Femur (tissue), 1 donor: Measurements from ENCODE around the gene INTS14.
A peak's percentile ranks its signal among the peaks of the same experiment; 100 is the strongest.

ENCODE experiments used
- DNase-seq: peaks from one replicate; pipeline ENCODE4 v3.0.0-alpha.2; 2017

The INTS14 gene

DNA sequence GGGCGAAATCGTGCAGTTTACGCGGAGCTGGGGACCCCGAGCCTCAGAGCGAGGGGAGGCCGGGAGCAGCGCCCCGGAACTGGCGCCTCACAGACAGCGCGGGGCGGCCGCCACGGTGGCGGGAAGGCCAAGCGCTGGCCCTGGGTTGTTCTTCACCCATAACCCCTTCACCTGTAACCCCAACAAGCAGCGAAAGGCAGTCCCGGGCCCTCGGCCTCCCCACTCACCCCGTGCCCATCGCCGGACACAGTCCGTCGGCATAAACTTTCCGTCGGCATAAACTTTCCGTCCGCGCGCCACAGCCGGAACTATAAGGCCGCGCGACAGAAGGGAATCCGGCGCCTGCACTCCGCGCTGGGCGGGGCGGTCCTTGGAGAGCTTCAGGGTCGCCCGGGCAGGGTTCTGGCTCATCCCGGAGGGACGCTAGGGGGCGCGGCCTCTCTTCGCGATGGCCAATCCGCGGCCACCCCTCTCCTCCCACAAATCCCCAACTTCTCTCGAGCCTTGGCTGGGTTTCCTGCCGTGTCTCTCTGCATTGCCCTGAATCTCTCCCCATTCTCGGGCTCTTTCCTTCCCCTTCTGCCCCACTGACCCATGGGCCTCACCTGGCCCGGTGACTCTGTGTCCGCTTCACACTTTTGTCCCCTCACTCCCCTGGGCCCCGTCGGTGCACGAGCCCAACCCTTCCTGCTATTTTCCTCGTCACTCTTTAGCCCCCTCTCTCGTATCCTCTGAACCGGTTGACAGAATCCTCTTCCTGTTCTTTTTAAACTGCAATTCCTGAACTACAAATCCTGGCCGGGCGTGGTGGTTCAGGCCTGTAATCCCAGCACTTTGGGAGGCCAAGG is at the start of gene INTS14:
INTS14 (minus strand) TSS at position 261 of the 848 bp plus-strand sequence. CDS start 3,751 bp downstream, outside the sequence.
- peak; percentile 98 for DNase-seq

DNA sequence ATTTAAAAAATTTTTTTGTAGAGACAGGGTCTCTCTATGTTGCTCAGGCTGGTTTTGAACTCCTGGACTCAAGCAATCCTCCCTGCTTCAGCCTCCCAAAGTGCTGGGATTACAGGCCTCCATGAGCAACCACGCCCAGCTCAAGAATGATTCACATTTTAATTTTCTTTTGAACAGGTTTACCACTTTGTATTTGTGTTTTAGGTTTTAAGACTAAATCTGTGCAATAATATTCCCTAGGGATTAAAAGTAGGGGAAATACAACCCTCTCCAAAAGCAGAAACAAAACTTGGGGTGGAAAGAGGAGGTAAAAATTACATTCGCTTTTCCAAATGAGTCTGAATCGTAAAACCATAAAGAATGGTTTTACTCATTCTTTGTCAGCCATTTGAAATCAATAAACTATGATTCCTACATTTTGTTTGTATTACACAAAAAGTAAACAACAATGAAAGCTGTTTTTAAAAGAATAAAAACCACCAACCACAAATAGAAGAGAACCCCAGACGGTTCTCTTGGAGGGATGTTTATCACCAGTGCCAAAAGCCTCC is 48.6 kb upstream of the INTS14 start:
- no peak for DNase-seq

DNA sequence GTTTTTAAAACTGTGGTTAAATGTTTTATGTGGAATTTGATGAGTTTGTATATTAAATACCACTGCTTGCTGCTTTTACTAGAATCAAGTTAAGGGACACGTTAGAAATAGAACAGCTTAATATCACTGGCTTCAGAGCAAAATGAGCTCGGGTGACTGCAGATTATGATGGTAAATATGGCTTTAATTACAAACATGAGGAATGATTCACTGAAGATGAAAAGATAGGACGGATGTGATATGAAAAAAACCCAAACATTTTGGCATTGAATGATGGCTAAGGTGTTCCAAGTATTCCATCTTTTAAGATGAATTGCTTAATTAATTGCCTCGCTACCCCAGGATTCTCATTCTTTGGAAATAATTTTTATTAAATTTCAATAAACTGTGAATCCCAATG is 44.5 kb upstream of the INTS14 start:
- no peak for DNase-seq

DNA sequence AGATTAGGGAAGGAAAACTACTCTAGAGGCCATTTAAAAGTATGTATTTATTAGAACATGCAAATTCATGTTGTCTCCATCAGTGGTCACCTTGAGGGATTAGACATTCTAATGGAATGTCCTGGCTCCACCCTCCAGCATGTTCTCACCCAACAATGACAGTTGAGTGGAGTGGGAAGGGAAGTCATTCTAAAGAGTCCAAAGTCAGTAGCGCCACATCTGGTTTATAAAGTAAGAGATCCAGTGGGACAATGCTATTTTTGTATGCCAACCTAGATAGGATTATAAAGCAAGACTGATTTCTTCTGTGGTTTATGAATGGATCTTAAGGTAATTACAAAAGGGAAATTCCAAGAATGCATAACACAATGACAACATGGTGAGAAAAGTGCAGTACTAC is 44.1 kb upstream of the INTS14 start:
- no peak for DNase-seq

DNA sequence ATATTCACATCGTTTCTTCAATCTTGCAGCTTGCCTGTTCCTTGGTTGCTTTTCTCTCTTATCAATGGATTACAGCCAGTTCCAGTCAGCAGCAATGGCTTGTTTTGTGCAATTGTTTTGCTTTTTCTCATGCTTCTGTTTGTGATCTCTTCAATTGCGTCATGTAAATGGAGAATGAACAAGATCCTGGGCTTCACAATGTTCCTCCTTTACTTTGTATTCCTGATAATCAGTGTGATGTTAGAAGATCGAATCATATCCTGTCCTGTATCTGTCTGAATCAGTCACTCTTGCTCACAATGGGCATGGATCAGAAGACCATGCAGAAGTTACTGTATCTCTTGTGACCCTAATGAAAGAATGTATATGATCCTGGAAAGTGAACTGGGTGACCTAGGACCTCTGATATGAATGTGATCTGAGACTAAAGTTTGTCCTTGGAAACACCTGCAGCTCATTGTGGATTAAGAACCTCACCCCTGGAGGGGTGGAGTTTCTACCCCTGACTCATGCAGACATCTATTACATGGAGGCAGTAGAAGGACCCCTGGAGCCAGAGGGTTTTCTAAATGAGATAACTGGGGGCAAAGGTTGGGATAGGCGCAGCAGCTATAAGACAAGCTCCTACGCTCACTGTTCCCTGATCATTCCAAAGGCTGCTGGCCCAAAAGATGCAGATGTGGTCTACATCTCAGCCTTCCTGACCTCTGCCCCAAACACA is 43.0 kb upstream of the INTS14 start:
- no peak for DNase-seq

DNA sequence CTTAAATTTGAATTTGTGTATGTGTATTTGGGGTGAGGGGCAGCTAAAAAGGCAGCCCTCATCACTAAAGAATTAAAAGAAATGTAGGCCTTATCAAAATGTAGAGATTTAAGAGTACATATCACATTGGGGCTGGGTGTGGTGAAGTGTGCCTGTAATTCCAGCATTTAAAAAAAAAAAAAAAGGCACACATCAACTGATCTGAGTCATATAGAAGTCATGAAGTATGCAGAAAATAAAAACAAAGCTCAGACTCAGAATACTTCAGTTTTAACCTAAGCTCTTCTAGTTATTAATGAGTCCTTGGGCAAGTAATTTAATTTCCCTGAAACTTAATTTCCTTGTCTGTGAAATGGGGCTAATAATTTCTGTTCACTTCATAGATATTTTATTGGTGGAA is 42.4 kb upstream of the INTS14 start:
- DNase-seq, result no peak

DNA sequence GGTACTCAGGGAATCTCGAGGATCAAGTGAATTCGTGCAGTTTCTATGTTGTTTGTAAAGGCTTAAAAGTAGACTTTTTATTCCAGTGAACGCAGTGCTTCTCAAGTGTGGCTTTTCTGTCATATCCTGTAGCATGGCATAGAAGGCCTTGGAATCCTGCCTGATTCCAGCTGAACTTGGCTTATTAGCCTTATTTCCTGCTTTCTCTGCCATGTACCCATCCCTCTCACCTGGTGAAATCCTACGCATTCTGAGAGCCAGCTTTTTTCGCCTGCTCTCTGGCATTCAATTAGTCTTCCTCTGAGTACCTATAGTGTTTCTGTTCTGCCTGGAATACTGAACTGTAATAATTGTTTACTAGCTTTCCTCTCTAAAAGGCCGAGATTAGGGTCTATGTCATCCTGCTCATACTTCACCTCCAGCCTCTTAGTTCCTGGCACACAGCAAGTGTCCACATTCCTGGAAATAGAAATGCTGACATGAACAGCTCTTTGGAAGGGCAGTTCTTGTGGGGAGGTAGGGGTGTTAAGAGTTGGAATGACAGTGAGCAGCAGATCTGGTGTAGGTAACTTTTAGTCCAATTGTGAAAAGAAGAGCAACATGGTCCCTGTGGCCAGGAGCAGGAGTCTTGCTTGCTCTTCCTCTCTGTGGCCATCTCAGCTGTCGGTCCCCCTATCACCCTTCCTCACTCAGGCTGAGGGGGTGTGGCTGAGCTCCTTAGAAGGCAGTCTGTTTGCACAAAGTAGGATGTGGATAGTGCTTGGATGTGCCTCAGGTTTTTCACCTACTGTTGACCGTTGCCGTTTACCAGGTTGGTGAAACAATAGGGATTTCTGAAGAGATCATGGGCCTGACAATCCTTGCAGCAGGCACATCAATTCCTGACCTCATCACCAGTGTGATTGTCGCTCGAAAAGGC is 41.2 kb upstream of the INTS14 start:
- DNase-seq, result no peak

DNA sequence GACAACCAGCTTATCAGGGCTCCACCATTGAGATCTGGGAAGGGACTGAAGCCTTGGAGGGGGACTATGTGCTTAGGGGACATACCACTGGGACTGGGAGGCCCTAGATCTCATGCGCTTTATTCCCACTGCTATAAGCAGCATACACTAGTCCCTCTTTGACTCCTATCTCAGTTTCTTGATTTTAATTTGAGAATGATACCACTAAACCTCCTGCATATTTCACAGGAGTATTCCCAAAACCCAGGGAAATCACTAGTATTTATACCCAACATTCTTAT is 40.1 kb upstream of the INTS14 start:
- DNase-seq, result no peak

DNA sequence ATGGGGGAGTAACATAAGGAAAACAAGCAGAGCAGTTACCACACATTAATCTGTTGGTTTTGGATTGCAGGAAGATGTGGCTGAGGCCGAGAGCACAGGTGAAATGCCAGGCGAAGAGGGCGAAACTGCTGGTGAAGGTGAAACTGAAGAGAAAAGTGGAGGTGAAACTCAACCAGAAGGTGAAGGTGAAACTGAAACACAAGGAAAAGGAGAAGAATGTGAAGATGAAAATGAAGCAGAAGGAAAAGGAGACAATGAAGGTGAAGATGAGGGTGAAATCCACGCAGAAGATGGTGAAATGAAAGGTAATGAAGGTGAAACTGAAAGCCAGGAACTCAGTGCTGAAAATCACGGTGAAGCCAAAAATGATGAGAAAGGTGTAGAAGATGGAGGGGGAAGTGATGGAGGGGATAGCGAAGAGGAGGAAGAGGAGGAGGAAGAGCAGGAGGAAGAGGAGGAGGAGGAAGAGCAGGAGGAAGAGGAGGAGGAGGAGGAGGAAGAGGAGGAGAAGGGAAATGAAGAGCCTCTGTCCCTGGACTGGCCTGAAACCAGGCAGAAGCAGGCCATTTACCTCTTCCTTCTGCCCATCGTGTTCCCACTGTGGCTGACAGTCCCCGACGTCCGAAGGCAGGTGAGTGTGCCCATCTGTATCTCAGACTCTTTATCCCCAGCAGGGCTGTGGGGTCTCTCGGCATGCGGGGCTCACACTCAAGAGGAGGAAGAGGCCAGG is 39.5 kb upstream of the INTS14 start:
- DNase-seq, result no peak

DNA sequence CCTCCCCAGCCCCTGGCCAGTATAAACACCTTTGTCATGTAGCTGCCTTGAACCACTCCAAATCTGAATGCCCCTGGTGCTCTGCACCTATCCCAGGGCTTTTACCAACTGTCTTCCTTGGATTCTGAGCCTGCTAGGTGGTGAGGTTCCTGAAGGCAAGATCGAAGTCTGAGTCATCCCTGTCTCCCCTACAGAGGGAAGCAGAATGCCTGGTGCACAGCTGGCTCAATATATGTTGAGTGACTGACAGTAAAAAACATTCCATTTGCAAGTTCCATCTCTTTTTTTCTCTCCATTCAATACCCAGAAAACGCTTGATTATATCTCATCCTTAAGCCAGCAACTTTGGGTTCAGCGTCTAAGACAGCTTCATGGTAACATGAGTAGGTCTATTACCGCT is 35.6 kb upstream of the INTS14 start:
- DNase-seq, result no peak

DNA sequence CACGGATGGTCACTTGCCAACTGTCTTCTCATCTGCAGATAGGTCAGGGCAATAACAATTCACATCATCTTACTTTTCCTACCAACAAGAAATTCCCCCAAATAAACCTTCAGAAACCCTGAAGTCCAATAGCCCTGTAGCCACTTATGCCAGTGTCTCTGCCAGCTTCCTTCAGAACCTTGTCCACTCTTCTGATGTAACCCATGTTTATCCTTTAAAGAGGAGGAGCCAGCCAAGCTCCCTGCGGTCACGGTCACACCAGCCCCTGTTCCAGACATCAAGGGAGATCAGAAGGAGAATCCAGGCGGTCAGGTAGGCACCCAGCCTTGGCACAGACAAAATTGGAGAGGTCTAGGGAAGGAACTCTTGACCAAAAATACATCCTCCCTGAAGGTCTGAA is 34.5 kb upstream of the INTS14 start:
- no peak for DNase-seq

DNA sequence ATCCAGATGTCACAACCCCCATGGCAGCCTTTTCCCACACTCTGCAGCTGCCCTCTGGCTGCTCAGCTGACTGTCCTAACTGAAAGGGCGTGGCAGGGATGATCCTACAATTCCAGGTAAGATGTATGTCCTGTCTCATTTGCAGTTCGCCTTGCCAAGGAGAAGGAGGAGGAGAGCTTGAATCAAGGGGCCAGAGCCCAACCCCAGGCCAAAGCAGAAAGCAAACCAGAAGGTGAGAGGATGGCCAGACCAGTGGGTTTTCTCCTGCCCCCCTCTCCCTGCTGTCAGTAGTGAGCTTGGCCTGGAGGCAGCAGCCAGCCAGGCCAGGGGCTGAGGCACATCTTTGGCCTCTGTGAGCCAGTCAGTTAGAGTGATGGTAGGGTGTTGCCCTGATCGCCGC is 33.4 kb upstream of the INTS14 start:
- DNase-seq, result no peak

DNA sequence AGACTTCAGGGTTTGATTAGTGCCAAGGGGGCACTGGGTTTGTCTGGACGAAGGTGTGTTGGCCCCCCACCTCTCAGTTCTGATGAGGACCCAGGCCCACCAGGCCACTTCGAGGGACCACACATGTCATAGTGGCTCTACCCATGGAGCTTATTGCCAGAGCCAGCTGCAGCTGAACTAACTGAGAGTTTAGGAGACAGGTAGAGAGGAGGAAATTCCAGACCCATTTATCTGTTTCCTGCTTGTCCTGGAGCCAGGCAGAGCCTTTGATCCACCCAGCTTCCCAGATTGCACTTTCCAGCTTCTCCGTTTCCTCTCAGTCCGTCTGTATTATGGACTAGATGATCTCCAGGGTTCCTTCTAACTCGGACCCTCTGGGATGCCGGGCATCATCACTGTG is 31.7 kb upstream of the INTS14 start:
- no peak for DNase-seq

DNA sequence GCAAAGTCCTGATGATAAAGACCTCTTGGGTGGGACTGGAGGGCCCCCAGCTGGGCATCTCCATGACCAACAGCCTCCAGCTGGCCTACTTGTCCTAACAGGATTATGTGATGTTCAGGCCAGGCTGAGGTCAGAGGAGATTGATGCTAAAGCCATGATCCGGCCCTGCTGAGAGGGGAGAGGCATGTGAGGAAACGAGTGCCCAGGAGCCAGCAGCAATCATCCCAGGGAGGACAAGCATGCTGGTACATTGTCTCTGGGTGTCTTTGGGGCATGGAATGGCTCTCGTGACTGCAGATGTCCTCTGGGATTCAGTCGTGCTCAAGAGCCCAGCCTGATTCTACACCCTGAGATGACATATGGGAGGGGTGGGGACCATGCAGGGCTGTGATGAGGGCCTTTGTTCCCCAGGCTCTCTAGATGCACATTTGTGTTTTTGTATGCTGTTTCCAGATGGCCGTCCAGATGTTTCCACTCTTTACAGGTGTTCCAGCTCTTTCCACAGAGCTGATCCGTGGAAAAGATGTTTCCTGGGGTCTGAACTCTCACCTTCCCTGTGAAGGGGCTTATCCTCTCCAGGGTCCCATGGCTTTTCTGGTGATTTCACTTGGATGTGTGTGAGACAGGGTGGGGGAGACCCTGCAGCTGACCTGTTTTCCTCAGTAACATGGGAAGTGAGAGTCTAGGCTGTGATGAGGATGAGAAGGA is 31.0 kb upstream of the INTS14 start:
- no peak for DNase-seq

DNA sequence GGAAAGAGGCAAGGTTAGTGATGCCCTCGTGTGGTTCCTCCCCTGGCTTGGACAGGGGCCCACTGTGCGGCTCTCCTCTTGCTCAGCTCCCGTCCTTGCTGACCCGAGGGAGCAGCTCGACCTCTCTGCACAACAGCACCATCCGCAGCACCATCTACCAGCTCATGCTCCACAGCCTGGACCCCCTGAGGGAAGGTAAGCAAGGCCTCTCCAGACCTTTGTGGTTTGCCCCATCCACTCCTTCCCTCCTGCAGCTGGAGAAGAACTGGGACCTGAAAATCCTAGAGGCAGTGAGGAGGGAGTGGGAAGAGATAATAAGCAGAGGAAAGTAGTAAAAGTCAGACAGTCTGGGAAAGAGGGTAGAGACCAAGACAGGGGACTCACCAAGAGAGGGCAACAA is 28.6 kb upstream of the INTS14 start:
- no peak for DNase-seq

DNA sequence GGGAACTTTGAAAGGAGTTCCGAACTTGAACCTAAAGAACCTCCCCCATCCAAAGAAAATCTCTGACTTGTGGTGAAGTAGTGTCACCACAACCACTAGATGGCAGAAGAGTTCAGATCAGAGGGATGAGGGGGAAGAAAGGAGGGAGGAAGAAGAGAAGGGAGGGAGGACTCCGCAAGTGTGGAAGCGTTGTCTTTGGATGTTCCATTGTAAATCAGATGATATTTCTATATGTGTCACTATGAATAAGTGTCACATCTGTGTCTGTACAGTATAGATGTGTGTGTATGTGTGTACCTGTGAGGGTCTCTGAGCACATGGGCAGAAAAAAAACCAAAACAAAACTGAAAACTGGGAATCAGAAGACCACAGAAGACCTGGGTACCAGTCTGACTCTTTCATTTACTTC is 27.8 kb upstream of the INTS14 start:
- DNase-seq, result peak; percentile 44

DNA sequence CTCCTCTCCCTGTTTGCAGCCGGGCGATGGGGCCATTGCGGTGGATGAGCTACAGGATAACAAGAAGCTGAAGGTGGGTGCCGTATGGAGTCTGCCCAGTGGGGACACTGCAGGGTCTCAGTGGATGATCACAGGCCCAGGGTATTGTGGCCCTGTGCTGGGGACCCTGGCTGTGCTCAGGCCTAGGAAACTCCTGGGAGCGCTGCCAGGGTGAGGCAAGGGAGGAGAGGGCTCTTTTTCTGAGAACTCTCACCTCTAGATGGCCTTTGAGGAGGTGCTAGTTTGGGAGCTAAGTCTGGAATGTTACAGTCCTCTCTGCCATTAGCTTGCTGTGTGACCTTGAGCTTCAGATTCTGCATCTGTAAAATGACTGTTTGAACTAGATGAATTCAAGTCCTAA is 27.2 kb upstream of the INTS14 start:
- DNase-seq, result no peak

DNA sequence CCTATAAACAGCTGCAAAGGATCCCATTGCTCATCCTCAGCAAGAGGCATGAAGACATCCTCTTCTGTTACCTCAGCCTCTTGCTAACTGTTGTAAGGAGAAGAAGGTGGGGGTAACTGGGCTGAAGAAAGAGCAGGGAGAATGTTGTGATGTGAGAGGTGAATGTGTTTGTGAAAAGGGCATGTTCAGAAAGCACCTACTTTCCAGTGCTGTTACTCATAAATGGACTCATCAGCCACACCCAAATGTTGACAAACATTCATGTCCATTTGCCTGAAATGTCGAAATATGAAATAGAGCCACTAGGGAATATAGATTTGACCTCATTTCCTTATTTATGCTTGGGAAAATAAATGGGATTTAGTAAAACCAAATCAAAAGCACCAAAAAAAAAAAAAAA is 23.4 kb upstream of the INTS14 start:
- no peak for DNase-seq

DNA sequence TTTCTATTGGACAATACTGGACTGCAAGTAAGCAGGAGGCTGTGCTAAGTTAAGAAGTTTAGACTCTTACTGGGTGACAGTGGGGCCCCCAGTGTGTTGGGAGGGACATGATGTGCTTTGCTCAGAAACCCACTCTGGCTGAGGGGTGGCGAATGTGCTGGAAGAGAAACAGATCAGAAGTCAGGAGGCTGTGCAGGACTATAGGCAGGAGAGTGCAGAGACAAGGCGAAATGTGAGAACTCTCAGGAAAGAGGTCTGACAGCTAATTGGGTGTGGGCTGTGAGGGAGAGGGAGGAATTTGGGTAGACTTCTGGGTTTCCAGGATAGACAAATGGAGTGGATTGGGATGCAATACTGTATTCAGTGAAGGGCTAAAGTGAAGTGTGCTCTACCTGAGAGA is 22.8 kb upstream of the INTS14 start:
- DNase-seq, result no peak

DNA sequence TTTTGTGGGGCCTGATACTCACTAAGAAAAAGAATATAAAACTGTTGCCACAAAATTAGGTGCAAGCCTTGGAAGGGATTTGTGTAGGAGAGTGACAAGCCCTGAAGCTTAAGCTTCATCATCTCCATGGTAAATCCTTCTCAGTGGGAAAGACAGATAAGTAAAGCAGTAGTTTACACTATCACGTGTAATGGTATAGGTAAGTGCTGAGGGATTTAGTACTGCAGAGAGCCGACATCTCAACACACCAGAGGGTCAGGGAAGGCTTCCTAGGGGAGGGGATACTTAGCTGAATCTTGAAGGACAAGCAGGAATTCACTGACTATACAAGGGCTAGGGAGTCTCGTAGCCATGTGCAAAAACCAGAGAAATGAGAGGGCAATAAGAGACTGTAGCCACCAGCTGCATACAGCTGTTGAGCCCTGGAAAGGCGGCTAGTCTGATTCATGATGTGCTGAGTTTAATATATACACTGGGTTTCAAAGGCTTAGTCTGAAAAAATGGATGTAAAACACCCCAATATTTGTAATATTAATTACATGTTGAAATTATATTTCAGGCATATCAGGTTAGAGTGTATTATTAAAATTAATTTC is 21.9 kb upstream of the INTS14 start:
- no peak for DNase-seq

DNA sequence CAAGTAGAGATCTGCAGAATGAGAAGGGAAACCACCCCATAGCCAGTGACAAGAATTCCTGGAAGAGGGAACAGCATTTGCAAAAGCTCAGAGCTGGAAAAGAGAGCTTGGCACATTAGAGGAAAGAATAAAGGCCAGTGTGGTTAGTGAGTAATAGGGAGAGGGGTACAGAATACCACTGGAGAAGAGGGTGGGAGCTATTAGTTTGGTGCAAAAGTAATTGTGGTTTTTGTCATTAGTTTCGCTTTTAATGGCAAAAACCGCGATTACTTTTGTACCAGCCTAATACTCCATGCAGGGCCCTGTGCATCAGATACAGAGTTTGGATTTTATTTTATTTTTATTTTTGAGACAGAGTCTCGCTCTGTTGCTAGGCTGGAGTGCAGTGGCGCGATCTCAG is 20.6 kb upstream of the INTS14 start:
- no peak for DNase-seq

DNA sequence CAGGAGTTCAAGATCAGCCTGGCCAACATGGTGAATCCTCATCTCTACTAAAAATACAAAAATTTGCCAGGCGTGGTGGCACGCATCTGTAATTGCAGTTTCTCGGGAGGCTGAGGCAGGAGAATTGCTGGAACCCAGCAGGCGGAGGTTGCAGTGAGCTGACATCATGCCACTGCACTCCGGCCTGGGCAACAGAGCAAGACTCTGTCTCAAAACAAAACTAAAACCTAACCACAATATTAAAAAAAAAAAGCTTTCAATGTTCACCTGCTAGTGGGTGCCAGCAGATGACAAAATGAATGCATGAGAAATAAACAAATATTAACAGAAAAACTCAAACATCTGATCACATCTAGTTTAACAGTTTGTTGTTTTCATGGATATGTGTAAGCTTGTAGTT is 19.8 kb upstream of the INTS14 start:
- no peak for DNase-seq
